Spleen (tissue), 7 donors: ENCODE data around the gene CCDC91.

ENCODE experiments used
- CTCF ChIP-seq, 11 experiments: fragments of 200-600 bp in 7 of 11; fragments of 450-650 bp in 4 of 11; sonication (generic) in 4 of 11; IDR thresholded peaks in 8 of 11; conservative IDR thresholded peaks in 3 of 11; 1 replicate in 7 of 11; 2 replicates in 4 of 11; pipeline versions ENCODE4 v1.4.0 to v1.8.0; 2016 to 2021; ENCODE audit warnings: antibody characterized with exemption in 11 of 11, inconsistent platforms in 4 of 11, mild to moderate bottlenecking in 1 of 11
- POLR2A ChIP-seq, 3 donors: fragments of 450-650 bp; IDR thresholded peaks; one replicate each; pipeline ENCODE4 v1.5.1; 2017; ENCODE audit warnings: antibody characterized with exemption in 3 of 3, mild to moderate bottlenecking in 1 of 3
- donor health status: DM: no; HTN: no; CAD: no; lungs with moderate emphysema.
- donor health status: DM: no; HTN: no; CAD: no.
- donor health status: DM: no; HTN: no; CAD: no.

- no peak for TF ChIP-seq CTCF (IDR thresholded peaks at IDR 0.05 in 8 of 11, conservative IDR thresholded peaks at IDR 0.05 in 3 of 11)
- TF ChIP-seq POLR2A (IDR thresholded peaks at IDR 0.05) = no peak
Observed at GRCh38 chr12:28184375-28184774, 5.9 kb upstream of the CCDC91 start.
